HG03135 (cell line): ENCODE data around the gene SURF2.

Experiments used
- ATAC-seq: cut with Tn5 transposase; IDR thresholded peaks from one replicate; pipeline ENCODE4 v1.9.1; 2021; ENCODE audit warnings: mild to moderate bottlenecking, moderate library complexity; ENCODE audit not compliant: unreplicated experiment

The SURF2 gene

DNA sequence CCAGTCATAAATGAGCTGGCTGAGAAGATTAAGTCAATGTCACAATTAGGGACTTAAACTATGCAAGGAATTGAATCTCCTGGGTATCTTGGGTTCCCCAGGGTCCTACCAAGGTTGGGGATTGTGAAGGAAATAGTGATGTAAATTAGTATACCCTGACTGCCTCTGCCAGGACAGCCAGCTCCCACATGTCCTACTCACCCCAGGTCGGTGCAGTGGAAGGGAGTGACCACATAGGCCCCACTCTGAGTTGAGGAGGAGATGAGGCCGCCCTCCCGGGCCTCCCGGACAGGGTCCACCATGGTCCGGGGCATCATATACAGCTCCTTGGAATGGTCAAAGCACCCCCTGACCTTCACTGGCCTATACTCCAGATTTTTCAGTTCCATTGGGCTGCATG is 2.8 kb upstream of the SURF2 start:
- ATAC-seq, result no peak

DNA sequence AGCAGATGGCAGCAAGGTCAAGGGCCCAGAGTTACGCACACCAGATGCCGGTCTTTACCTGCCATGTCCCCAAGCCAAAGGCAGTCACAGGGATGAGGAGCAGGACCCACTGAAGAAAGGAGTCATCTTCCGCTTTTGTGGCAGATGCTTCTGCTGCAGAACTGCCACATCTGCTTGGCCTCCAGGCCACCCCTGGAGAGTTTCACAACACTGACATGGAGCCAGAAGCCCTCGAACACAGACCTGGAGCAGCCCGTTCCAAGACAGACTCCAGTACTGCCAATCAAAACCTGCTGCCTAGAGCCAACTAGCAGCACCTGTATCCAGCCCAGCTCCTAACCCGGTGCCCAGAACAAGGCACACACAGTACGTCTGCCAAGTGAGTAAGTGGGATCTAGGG is 1.6 kb upstream of the SURF2 start:
- ATAC-seq, result no peak

DNA sequence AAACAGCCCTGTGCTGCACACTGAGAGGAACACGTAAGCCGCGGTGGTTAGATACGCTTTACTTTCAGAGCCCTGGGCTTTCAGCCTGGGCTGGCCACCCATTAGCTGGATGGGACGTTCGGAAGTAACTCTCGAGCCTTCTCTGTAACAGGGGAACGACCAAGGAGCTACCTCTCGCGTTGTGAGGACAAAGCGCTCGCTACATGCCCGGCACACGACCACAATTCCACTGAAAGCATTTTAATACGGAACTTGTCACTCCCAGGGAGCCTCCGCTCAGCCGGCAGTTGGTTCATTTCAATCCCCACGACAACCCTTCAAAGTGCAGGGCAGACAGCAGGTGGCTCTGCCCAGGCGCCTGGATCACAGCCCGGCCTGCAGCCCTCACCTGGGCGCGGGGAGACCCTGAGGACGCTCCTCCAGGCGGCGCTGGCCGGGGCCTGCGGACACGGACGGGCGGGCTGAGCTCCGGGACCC is 431 bp upstream of the SURF2 start:
- peak; percentile 28 for ATAC-seq

DNA sequence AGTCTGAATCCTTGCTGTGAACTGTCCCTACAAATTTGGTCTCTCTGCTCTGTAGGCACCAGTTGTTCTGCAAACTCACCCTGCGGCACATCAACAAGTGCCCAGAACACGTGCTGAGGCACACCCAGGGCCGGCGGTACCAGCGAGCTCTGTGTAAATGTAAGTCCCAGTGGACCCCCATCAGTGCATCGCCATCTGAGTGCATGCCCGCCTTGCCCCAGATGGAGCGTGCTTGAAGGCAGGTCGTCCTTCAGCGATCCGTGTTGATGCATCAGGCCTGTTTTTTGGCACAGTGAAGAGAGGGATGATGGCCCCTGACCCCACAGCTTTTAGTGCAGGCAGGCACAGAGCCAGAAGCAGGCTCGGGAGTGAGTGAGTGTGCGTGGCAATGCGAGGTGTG is 1.3 kb downstream of the SURF2 start:
- ATAC-seq, result no peak

DNA sequence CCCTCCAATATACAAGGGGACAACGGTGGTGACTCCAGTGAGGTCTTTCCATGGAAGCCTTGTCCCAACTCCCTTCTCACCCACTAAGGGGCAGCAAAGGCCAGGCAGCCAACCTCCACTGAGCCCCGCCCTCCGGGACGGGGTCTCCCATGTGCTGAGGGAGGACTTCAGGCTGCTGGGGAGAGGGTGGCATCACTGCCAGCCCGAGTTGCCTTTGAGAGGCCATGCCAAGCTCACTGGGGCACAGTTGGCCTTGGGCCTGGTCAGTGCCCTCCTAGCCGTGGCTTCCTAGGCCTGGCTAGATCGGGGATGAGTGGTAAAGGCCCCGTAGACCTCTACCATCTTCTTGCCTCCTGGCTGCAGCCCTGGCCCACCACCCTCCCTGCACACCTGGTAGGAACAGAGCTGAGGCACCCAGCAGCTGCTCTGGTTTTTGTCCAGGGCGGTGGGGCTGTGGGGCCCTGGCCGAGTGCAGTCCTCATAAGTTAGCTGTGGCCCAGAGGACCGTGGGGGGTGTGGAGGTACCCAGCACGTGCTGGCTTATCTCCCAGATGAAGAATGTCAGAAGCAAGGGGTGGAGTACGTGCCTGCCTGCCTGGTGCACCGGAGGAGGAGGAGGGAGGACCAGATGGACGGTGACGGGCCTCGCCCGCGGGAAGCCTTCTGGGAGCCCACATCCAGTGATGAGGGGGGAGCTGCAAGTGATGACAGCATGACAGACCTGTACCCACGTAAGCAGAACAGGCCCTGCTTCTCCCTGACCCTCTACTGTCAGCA is 3.2 kb downstream of the SURF2 start:
- no peak for ATAC-seq

DNA sequence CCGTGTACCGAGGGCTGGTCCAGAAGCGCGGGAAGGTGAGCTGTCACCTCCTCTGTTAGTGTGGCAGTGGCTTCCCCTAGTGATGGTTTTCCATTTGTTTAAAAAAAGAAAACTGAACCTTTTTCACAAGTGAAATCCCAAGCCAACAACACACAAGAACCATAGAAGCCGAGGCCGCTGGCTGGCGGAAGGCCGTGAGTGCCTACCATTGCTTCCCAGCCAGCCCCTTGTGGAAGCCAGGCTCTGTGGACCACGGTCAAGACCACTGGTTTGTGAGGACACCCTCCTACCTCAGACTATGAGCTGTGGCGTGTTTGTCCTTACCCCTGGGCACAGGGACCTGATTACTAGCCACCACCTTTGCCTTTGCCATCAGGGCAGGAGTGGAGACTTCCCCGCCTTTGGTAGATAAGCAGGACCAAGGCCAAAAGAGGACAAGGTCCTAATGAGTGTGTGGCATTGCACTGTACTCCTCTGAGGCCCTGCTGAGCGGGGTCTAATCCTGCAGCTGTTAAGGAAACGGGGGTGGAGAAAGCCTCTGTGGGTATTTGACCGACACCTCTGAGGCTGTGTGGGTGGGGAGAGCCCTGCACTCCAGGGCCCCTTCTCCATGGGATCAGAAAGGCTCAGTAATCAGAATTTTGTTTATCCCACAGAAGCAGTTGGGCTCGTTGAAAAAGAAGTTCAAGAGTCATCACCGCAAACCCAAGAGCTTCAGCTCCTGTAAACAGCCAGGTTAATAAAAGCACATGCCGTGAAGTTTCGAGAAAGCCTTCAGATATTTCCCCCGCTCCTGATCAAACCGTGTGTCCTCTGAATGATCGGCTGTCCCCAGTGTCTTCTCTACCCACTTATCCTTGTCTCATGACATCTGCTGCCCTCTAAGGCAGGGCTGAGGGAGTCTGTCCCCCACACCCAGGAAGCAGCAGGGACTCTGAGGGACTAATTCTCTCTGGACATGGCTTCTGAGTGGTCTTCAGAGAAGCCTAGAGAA is 4.3 kb downstream of the SURF2 start:
- no peak for ATAC-seq

DNA sequence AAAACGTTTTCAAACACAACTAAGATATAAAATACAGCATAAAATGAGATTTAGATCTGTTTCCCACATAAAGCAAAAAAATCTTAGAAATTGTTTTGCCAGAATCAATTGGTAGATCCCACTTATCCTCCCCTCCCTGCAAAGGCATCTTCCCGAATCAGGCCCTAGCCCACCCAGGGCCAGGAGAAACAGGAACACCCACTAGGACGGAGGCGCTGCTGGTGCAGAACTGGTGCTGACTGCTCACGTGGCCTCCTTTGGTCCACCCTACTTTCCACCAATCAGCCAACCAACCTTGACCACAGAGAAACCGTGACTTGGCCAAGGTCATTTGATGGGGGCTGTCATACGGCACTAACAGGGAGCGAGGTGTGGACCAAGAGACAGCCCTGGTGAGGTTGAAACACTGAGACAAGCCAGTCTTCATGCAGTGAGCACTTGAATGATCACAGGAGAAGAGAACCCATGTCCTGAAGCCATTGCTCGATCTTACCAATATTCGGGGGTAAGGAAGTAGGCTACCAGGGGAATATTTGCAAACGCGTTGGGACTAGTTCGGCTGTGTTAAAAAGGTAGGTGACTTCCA is 5.2 kb downstream of the SURF2 start:
- ATAC-seq, result no peak

DNA sequence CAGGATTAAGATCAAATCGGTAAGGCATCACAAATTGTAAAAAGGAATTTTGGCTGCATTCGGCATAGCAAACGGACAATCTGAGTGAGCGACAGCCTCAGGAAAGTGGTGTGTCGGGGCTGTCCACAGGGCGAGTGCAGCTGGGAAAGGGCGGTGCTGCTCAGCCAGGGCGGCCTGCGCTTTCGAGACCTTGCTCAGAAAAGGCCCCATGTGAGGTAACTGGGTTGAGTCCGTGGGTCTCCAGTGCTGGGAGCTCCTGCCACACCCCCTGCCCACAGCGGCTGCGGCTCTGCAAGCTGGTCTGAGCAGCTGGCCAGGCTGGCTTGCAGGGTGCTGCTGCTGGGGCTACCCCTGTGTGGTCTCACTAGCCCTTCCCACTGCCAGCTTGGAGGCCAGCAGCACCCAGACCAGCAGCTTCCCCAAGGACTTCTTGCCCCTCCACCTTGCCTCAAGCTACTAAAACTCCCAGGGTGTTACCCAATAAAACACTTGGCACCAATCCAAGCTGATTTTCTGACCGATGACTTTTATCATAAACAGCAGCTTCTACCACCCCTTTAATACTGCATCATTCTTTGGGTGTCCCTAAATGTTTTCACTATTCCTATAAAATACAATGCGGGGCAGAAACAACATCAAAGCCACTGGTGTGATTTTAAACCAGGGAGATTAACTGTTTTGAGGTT is 6.2 kb downstream of the SURF2 start:
- no peak for ATAC-seq

DNA sequence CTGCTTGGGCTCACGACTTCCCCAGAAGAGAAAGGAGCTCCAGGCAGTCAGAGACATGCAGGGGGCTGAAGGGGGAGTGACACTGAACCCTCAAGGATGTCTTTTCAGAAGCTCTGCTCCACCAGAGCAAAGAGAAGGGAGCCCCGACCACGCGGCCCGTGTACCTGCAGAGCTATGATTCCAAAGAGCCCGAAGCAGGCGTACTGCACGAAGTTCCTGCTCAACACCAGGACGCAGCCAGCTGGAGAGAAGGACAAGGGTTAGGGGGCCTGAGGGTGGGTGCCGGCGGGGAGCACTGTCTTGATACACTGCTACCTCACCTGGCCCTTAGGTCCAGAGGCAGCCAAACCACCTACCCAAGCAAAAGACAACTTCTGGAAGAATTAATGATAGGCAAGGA is 10.1 kb downstream of the SURF2 start:
- ATAC-seq, result no peak

DNA sequence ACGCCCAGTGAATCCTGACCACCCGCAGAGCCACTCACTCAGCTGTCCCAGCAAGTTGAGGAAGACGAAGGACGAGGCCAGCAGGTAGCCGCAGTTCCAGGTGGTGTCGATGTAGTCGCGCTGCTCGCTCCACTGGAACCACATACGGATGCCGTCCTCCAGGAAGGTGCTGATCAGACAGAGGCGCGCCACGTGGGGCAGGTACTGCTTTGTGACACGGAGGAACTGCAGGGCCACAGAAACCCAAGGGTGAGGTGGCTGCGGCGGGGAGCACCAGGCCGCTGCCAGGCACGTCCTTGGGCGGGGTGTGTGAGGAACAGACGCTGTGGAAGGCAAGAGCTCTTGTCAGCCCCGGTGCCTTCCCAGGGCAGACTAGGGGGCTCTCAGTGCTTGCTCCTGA is 10.9 kb downstream of the SURF2 start:
- ATAC-seq, result no peak

DNA sequence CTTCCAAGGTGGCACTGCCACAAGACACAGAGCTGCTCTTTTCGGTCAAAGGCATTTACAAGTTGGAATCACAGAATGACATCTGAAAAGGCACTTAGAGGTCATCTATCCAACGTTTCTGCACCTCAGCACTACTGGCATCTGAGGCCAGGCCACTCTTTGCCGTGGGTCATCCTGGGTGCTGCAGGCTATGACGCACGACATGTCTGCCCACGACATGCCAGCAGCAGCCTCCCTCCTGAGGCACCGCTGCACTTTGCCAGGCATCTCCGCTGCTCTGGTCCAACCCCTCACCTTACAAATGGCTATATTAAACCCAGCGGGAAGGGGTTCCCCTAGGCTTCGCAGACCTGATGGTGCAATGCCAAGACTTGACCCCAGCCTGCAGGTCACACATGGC is 11.4 kb downstream of the SURF2 start:
- ATAC-seq, result no peak

DNA sequence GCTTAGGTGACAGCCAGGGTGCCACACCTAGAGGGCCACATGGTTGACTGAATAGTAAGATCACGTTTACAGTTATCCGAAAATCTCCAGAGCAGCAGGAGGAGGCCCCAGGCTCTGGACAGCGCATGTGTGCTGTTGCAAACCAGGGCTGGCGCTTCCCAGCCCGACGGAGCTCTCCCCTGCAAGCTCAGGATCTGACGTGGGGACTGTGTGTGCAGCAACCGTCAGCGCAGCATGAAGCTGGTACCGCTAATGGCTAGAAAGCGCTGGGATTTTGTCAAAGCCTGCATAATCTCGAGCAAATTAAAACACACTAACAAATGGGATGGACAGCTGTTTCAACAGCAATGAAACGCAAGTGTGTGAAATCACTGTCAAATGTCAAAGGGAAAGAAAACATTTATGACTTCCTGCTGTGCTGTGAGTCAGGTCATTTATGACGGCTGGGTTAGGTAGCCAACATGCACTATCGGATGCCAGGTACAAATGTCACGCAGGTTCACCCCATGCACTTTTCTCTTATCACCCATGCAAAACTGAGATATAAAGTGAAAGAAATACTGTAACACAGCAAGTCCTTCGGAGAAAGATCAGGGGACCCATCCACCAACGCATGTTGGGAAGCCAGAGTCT is 12.0 kb downstream of the SURF2 start:
- no peak for ATAC-seq

DNA sequence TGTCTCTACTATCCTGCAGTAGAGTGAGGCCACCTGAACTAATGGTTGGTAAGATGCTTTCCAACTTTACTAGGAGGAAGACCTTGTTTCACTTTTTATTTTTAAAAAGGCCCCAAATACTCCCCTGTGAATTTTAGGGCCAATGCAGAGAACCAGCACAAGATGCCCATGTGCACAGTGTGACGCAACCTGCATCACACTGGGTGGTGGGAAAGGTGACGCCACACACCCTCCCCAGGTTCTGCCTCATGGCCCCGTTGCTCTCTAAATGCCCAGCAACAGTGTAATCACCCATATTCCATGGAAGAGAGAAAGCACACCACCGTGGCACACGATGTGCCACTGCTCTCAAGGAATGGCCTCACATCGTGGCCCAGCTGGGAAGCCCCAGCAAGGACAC is 13.1 kb downstream of the SURF2 start:
- ATAC-seq, result no peak

DNA sequence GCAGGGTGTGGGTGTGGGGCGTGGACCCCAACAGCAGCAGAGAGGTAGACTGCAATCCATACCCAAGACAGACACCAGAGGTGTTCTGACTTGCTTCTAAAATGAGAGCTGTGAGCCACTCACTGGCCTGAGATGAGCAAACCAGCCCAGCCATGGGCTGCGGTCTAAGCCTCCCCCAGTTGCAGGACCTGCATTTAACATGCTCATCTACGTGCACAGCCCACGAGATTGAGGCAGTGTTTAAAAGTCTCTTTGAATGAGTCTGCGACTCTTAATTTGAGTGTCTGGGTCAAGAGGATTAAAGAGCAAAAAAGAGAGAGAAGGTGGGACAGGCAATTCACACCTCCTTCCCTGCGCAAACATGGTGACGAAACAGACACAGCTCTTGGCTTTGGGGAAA is 13.6 kb downstream of the SURF2 start:
- ATAC-seq, result no peak

DNA sequence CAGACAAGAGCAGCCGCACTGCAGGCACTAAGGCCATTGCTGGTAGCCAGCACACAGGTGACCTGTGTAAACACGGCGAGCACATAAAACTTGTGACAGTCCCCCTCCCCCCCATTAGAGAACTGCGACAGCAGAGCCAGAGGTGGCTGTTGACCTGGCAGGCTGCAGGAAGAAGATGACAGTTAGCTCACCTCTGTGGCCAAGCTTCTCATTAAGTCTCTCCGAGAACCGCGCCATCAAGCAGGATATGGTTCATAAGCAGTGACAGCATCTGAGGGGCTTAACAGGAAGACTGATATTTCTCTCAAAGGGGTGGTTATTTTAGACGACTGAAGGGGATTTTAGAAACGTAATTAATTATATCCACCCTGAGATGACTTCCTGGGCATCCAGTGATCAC is 14.3 kb downstream of the SURF2 start:
- no peak for ATAC-seq

DNA sequence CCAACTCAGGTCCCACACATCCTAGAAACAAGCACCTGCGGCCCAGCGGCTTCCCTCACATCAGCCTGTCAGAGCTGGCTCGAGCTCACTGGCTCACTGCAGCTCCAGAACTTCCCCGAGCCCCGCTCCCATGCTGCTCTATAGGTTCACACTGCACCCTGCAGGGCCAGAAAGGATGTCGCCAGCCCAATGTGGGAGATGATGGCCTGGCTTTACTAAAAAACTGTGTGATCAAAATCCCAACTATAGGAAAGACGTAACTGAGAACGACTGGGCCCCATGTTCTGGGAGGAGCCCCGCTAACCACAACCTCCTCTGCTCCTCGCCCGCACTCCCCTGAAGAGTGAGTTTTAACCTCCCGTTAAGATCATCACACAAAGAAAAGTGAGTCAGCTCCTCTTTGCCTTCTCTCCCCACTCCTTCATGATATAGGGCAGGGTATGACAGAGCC is 14.9 kb downstream of the SURF2 start:
- no peak for ATAC-seq

DNA sequence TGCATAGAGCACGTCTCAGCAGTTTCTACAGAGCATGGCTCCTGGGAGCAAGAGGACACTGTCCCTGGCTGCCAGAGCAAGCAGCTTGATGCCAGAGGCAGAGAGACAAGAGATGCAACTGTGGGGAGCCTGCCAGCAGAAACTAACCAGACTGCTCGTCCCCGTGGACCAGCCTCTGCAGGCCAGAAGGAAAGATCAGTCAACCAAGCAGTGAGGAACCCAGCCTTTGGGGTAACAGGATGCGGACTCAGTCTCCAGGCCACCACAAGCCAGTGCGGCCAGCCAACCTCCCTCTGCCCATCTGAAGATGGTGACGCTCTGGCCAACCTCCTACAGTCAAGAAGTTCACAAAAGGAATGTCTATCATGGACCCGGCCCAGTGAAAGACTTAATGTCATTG is 15.8 kb downstream of the SURF2 start:
- no peak for ATAC-seq

DNA sequence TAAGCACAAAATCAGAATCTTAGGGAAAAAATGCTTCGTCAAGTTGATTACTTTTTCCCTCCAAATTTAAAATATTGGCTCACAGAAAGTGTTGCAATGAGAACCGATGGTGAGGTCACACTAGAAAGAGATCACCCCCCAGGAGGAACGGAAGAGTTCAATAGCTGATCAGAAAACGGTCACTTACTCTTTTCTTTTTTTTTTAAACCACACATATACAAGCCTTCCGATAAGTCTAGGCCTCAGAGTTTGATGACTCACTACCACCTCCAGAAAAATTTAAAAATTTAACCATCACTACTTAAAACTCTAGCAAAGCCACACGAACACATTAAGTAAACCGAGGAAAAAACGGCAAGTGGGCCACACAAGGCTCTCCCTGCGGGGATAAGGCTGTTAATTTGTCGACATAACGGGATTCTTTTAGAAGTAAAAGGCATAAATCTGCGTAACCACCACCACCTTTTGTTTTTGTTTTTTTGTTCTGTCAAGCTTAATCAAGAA is 18.3 kb downstream of the SURF2 start:
- ATAC-seq, result no peak

DNA sequence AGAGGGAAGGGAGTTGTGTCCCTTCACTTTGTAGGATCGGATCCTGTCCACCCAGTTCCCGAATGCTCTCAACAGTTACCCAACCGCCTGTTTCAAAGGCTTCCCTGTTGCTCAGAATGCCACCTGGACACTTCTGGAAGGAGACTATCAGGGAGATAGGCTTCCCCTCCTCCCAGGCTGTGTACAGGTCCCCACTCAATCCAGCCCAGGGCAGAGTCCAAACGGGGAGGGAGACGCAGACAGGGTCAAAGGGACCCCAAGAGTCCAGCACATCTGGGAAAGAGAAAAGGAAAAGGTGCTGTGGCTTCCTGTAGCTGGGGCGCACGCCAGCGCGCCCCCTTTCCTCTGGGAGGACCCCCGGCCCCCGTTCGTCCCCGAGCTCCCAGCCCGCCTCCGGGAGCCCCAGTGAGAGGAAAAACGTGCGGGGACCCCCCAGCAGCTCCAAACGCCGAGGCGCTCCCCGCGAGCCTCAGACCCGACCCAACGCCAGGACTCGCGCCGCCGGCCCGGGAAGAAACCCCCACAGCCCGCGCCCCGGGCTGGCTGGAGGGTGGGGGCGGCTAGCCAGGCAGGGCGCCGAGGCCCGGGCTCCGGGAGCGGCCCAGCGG is 18.9 kb downstream of the SURF2 start:
- ATAC-seq, result peak; percentile 11
